GM12864 (cell line): Measurements from ENCODE around the gene MUSK.

ENCODE experiments used
- DNase-seq: peaks from one replicate; pipeline ENCODE4 v3.0.0-alpha.2; 2011; ENCODE audit warnings: low read depth
- H3K4me3 ChIP-seq: 2 replicates; pipeline ENCODE4 v1.5.1; 2011; ENCODE audit warnings: mild to moderate bottlenecking, low read depth, low read length, control low read depth
- CTCF ChIP-seq: IDR thresholded peaks from 2 replicates; pipeline ENCODE4 v1.5.1; 2011; ENCODE audit warnings: low read depth, mild to moderate bottlenecking, moderate library complexity, low read length, control low read depth, inconsistent platforms; ENCODE audit errors: missing control alignments

Gene MUSK

GRCh38 chr9:110744715-110745384 lies 76.3 kb downstream of the MUSK start:
- TF ChIP-seq CTCF: no peak
- H3K4me3 ChIP-seq: no peak overlapping the region
- DNase-seq: no peak

GRCh38 chr9:110745676-110746075 lies 77.1 kb downstream of the MUSK start:
- H3K4me3 ChIP-seq: no peak overlapping the region
- DNase-seq: no peak
- no peak for TF ChIP-seq CTCF

- no peak for TF ChIP-seq CTCF
- no peak for DNase-seq
- H3K4me3 ChIP-seq: no peak overlapping the region
Measured at GRCh38 chr9:110746211-110746930, 77.8 kb downstream of the MUSK start.

GRCh38 chr9:110748251-110748893 lies 79.8 kb downstream of the MUSK start:
- TF ChIP-seq CTCF: no peak
- no peak for DNase-seq
- no peak overlapping the region for H3K4me3 ChIP-seq

GRCh38 chr9:110750272-110750671 lies 81.7 kb downstream of the MUSK start:
- no peak for DNase-seq
- TF ChIP-seq CTCF: no peak
- H3K4me3 ChIP-seq: no peak overlapping the region

- no peak for DNase-seq
- TF ChIP-seq CTCF: no peak
- H3K4me3 ChIP-seq: no peak overlapping the region
Measured at GRCh38 chr9:110751971-110752370, 83.4 kb downstream of the MUSK start.
